ENCODE results near the gene ELN. TPM values are rescaled to one million over a fixed set of nuclear protein-coding genes. Genes with fewer than 3 reads are reported as not detected.
A peak's percentile ranks its signal among the peaks of the same experiment; 100 is the strongest.

ELN gene
- total RNA-seq, 3 donors from 2014 or later, result 25.9 to 134 (median 31.8) TPM

GRCh38 chr7:74051629-74052410 is 23.8 kb downstream of the ELN start:
- peak in 1 of 3 donors; percentile 9 for TF ChIP-seq CTCF (IDR thresholded peaks at IDR 0.05)
- TF ChIP-seq POLR2A (IDR thresholded peaks at IDR 0.05), result no peak
- Histone ChIP-seq H3K9me3 (no peaks in the 10 kb centered on the region), H3K27me3 (no peaks in the 10 kb centered on the region), H3K27ac (no peak overlapping the region), H3K4me3 (no peak overlapping the region), H3K36me3 (no peaks in the 10 kb centered on the region), H3K4me1 (no peaks in the 10 kb centered on the region)
- intact Hi-C loops (cut with DNase I; ENCODE audit: low total_unique reads), result no loop called here
- DNase-seq (ENCODE audit: low spot score in 2 of 2), result no peak

- no peaks in the 10 kb centered on the region for H3K9me3 ChIP-seq
- H3K4me1 ChIP-seq, result no peaks in the 10 kb centered on the region
- no peaks in the 10 kb centered on the region for H3K36me3 ChIP-seq
- no peak for TF ChIP-seq POLR2AphosphoS5 (IDR thresholded peaks at IDR 0.05)
- intact Hi-C loops (cut with DNase I; ENCODE audit: low total_unique reads), result no loop called here
- no peak overlapping the region for H3K27ac ChIP-seq
- no peak for DNase-seq (ENCODE audit: low spot score in 2 of 2)
- H3K27me3 ChIP-seq, result no peaks in the 10 kb centered on the region
- no peak overlapping the region for H3K4me3 ChIP-seq
These were observed 24.7 kb downstream of the ELN start for GRCh38 chr7:74052628-74053027.

GRCh38 chr7:74053589-74054186 is 25.7 kb downstream of the ELN start:
- TF ChIP-seq POLR2A (IDR thresholded peaks at IDR 0.05), result no peak
- no peak for TF ChIP-seq CTCF (IDR thresholded peaks at IDR 0.05)
- no peak for TF ChIP-seq POLR2AphosphoS5 (IDR thresholded peaks at IDR 0.05)
- no peaks in the 10 kb centered on the region for H3K36me3 ChIP-seq
- no peaks in the 10 kb centered on the region for H3K9me3 ChIP-seq
- no peak overlapping the region for H3K27ac ChIP-seq
- no peak for DNase-seq (ENCODE audit: low spot score in 2 of 2)
- intact Hi-C loops (cut with DNase I; ENCODE audit: low total_unique reads), result no loop called here
- H3K4me3 ChIP-seq, result no peak overlapping the region
- no peaks in the 10 kb centered on the region for H3K4me1 ChIP-seq
- no peaks in the 10 kb centered on the region for H3K27me3 ChIP-seq

- Histone ChIP-seq H3K4me1 (peaks cover 0 to 7% of the 10 kb centered on the region in 2 donors), H3K4me3 (no peak overlapping the region), H3K36me3 (no peaks in the 10 kb centered on the region), H3K27ac (no peak overlapping the region), H3K9me3 (no peaks in the 10 kb centered on the region), H3K27me3 (no peaks in the 10 kb centered on the region)
- TF ChIP-seq POLR2A (IDR thresholded peaks at IDR 0.05), result no peak
- intact Hi-C loops (cut with DNase I; ENCODE audit: low total_unique reads), result loop anchor here (5.0 kb wide), 1 partner anchor 136 kb away; no protein-coding TSS in a partner anchor
- no peak for DNase-seq (ENCODE audit: low spot score in 2 of 2)
These were observed 28.3 kb downstream of the ELN start for GRCh38 chr7:74056096-74056915.

GRCh38 chr7:74057216-74057925 is 29.4 kb downstream of the ELN start:
- Histone ChIP-seq H3K36me3 (no peaks in the 10 kb centered on the region), H3K27ac (no peak overlapping the region), H3K4me3 (no peak overlapping the region), H3K9me3 (no peaks in the 10 kb centered on the region), H3K27me3 (no peaks in the 10 kb centered on the region), H3K4me1 (peaks cover 0 to 7% of the 10 kb centered on the region in 2 donors)
- intact Hi-C loops (cut with DNase I; ENCODE audit: low total_unique reads), result loop anchor here (5.0 kb wide), 1 partner anchor 135 kb away; no protein-coding TSS in a partner anchor
- no peak for DNase-seq (ENCODE audit: low spot score in 2 of 2)
- TF ChIP-seq CTCF (IDR thresholded peaks at IDR 0.05) (no peak), POLR2AphosphoS5 (IDR thresholded peaks at IDR 0.05) (no peak), POLR2A (IDR thresholded peaks at IDR 0.05) (no peak)
